GM10266 (cell line): ENCODE data around the gene CC2D2A.

ENCODE experiments used
- DNase-seq: peaks from one replicate; pipeline ENCODE4 v3.0.0; 2012; ENCODE audit errors: extremely low spot score
- CTCF ChIP-seq: IDR thresholded peaks from 2 replicates; pipeline ENCODE4 v1.5.1; 2012; ENCODE audit warnings: mild to moderate bottlenecking, low read depth; ENCODE audit not compliant: control insufficient read depth, insufficient read depth; ENCODE audit errors: missing control alignments

Gene CC2D2A

GRCh38 chr4:15469402-15470127, at the start of gene CC2D2A:
Gene CC2D2A (plus strand): TSS chr4:15469882. CDS start chr4:15475933, 6,051 bp downstream.
- no peak for DNase-seq

GRCh38 chr4:15420642-15421041, 49.0 kb upstream of the CC2D2A start:
- no peak for DNase-seq
- TF ChIP-seq CTCF: no peak

More at GRCh38 chr4:15469402-15470127, at the start of gene CC2D2A:
- no peak for TF ChIP-seq CTCF

- no peak for DNase-seq
These were observed 46.4 kb upstream of the CC2D2A start for GRCh38 chr4:15423285-15423711.

GRCh38 chr4:15425520-15425919, 44.2 kb upstream of the CC2D2A start:
- no peak for DNase-seq
- no peak for TF ChIP-seq CTCF

More at GRCh38 chr4:15423285-15423711, 46.4 kb upstream of the CC2D2A start:
- no peak for TF ChIP-seq CTCF

GRCh38 chr4:15427161-15427560, 42.5 kb upstream of the CC2D2A start:
- no peak for DNase-seq
- TF ChIP-seq CTCF: no peak

GRCh38 chr4:15427701-15428100, 42.0 kb upstream of the CC2D2A start, which contains the start of gene C1QTNF7:
Gene C1QTNF7 (plus strand): TSS chr4:15428033. CDS start chr4:15435744, 7,711 bp downstream.
- no peak for DNase-seq
- no peak for TF ChIP-seq CTCF

- DNase-seq: no peak
- TF ChIP-seq CTCF: no peak
These were observed 41.1 kb upstream of the CC2D2A start for GRCh38 chr4:15428611-15429010.
